Endodermal cell (in vitro differentiated cells): Measurements from ENCODE around the gene YIPF1. TPM values are rescaled to one million over a fixed set of nuclear protein-coding genes. Genes with fewer than 3 reads are reported as not detected.
A peak's percentile ranks its signal among the peaks of the same experiment; 100 is the strongest.

Experiments
- DNase-seq: peaks from one replicate; pipeline ENCODE4 v3.0.0-alpha.2; 2017
- H3K27ac ChIP-seq: 2 replicates; pipeline ENCODE4 v1.5.1; 2013; ENCODE audit warnings: mild to moderate bottlenecking, low read depth, low read length, moderate library complexity
- H3K27me3 ChIP-seq: 2 replicates; pipeline ENCODE4 v1.6.1; 2013; ENCODE audit warnings: mild to moderate bottlenecking, low read length, moderate library complexity; ENCODE audit not compliant: insufficient read depth, control insufficient read depth, poor library complexity, severe bottlenecking
- H3K36me3 ChIP-seq: 2 replicates; pipeline ENCODE4 v1.7.0; 2013; ENCODE audit warnings: mild to moderate bottlenecking, low read length, moderate library complexity; ENCODE audit not compliant: control insufficient read depth, insufficient read depth
- H3K4me1 ChIP-seq: one replicate; pipeline ENCODE4 v1.7.0; 2013; ENCODE audit warnings: low read length; ENCODE audit not compliant: control insufficient read depth, insufficient read depth
- H3K4me3 ChIP-seq: 2 replicates; pipeline ENCODE4 v1.5.1; 2013; ENCODE audit warnings: mild to moderate bottlenecking, low read length, moderate library complexity
- H3K9ac ChIP-seq: 2 replicates; pipeline ENCODE4 v1.6.1; 2013; ENCODE audit warnings: mild to moderate bottlenecking, low read length, moderate library complexity; ENCODE audit not compliant: poor library complexity, severe bottlenecking; ENCODE audit errors: extremely low read depth
- H3K9me3 ChIP-seq: 2 replicates; pipeline ENCODE4 v1.6.1; 2013; ENCODE audit warnings: mild to moderate bottlenecking, low read length, moderate library complexity; ENCODE audit not compliant: control insufficient read depth
- H3K27ac Mint-ChIP-seq: 2 replicates; pipeline ENCODE4 v1.8.0; 2020; ENCODE audit warnings: mixed read lengths
- H3K27me3 Mint-ChIP-seq: 2 replicates; pipeline ENCODE4 v1.8.0; 2021; ENCODE audit warnings: mild to moderate bottlenecking, mixed read lengths; ENCODE audit not compliant: insufficient read depth
- H3K36me3 Mint-ChIP-seq: 2 replicates; pipeline ENCODE4 v1.8.0; 2020; ENCODE audit warnings: low read depth, mixed read lengths
- H3K4me1 Mint-ChIP-seq: 2 replicates; pipeline ENCODE4 v1.8.0; 2020; ENCODE audit warnings: mixed read lengths
- H3K4me3 Mint-ChIP-seq: 2 replicates; pipeline ENCODE4 v1.8.0; 2020; ENCODE audit warnings: mild to moderate bottlenecking, moderate library complexity, mixed read lengths
- H3K9me3 Mint-ChIP-seq: 2 replicates; pipeline ENCODE4 v1.8.0; 2020; ENCODE audit warnings: mild to moderate bottlenecking, mixed read lengths
- WGBS, 2 experiments: methylation state at CpG; one replicate each; pipeline versions ENCODE4 v1.1.5 to v1.1.7; 2013; ENCODE audit warnings: missing lambda C conversion rate in 2 of 2, mixed read lengths in 1 of 2; ENCODE audit not compliant: insufficient coverage in 1 of 2, insufficient read length in 1 of 2; 5-methylcytosine and 5-hydroxymethylcytosine counted together
- total RNA-seq, 2 donors: library from RNA; stranded (reverse); fragmentation: NEBNext Ultra II Directional in 1 of 2; extraction: Animal tissue kit (Norgen Biotek cat#: 25700) in 1 of 2; gene quantifications; 2 replicates in 1 of 2; 3 replicates in 1 of 2; pipeline ENCODE4 v1.2.1, GENCODE V29; 2021
- TF ChIP-seq, protein P1 (sequence below): fragments of 200-600 bp; sonication (generic); conservative IDR thresholded peaks from 2 replicates; pipeline ENCODE4 v1.5.0; 2021; ENCODE audit warnings: antibody characterized with exemption, mild to moderate bottlenecking

YIPF1 gene
- total RNA-seq, 2 donors from 2014 or later: 32.7 to 32.8 TPM

DNA sequence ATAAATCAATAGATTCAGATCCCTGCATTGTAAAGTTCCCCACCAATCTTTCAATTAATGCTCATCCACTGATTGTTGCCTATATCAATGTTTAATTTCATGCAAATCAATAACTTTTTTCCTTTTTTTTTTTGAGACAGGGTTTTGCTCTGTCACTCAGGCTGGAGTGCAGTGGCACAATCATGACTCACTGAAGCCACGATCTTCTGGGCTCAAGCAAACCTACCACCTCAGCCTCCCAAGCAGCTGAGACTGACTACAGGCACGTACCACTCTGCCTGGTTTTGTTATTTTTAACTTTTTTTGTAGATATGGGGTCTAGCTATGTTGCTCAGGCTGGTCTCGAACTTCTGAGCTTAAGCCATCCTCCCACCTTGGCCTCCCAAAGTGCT is 30.1 kb upstream of the YIPF1 start:
- H3K4me1 Mint-ChIP-seq: no peaks in the 10 kb centered on the region
- H3K36me3 Mint-ChIP-seq: peaks cover 51% of the 10 kb centered on the region
- H3K9me3 Mint-ChIP-seq: peaks cover 3% of the 10 kb centered on the region
- H3K27me3 Mint-ChIP-seq: no peaks in the 10 kb centered on the region
- no peaks in the 10 kb centered on the region for H3K4me1 ChIP-seq
- H3K4me3 ChIP-seq: no peak overlapping the region
- WGBS, 2 experiments: 84 to 100% methylated on average over 1 to 3 of the region's 3 CpGs
- TF ChIP-seq, protein P1, sequence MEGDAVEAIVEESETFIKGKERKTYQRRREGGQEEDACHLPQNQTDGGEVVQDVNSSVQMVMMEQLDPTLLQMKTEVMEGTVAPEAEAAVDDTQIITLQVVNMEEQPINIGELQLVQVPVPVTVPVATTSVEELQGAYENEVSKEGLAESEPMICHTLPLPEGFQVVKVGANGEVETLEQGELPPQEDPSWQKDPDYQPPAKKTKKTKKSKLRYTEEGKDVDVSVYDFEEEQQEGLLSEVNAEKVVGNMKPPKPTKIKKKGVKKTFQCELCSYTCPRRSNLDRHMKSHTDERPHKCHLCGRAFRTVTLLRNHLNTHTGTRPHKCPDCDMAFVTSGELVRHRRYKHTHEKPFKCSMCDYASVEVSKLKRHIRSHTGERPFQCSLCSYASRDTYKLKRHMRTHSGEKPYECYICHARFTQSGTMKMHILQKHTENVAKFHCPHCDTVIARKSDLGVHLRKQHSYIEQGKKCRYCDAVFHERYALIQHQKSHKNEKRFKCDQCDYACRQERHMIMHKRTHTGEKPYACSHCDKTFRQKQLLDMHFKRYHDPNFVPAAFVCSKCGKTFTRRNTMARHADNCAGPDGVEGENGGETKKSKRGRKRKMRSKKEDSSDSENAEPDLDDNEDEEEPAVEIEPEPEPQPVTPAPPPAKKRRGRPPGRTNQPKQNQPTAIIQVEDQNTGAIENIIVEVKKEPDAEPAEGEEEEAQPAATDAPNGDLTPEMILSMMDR: no peak
- H3K4me3 Mint-ChIP-seq: no peak overlapping the region
- H3K36me3 ChIP-seq: peaks cover 46% of the 10 kb centered on the region
- H3K9me3 ChIP-seq: peaks cover 16% of the 10 kb centered on the region
- no peak overlapping the region for H3K9ac ChIP-seq
- H3K27me3 ChIP-seq: no peaks in the 10 kb centered on the region
- H3K27ac Mint-ChIP-seq: no peak overlapping the region
- no peak for DNase-seq
- no peak overlapping the region for H3K27ac ChIP-seq

DNA sequence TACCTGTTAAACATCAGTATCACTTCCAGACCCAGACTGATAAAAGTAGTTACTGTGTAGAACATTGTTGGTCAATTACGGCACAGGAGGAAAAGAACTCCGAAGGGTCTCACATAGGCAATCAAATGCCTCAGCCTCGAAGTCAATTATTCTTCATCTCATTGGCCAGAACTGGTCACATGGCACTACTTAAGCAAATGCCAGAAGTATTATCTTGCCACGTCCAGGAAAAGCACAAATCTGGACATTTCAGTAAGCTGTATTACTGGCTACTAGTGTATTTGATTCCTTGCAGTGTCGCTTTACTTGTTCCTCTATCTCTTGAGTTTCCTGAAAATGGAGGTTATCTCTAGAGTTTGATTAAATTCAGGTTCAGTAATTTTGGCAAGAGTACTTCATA is 28.7 kb upstream of the YIPF1 start:
- Mint-ChIP-seq H3K27ac (no peak overlapping the region), H3K4me3 (no peak overlapping the region), H3K9me3 (peaks cover 3% of the 10 kb centered on the region), H3K36me3 (peaks cover 49% of the 10 kb centered on the region), H3K27me3 (no peaks in the 10 kb centered on the region), H3K4me1 (no peaks in the 10 kb centered on the region)
- DNase-seq: no peak
- 92 to 94% methylated on average over 5 of the region's 5 CpGs for WGBS, 2 experiments
- Histone ChIP-seq H3K4me3 (no peak overlapping the region), H3K4me1 (no peaks in the 10 kb centered on the region), H3K27me3 (no peaks in the 10 kb centered on the region), H3K9me3 (peaks cover 16% of the 10 kb centered on the region), H3K9ac (no peak overlapping the region), H3K27ac (no peak overlapping the region), H3K36me3 (peaks cover 40% of the 10 kb centered on the region)
- TF ChIP-seq, protein P1: no peak

DNA sequence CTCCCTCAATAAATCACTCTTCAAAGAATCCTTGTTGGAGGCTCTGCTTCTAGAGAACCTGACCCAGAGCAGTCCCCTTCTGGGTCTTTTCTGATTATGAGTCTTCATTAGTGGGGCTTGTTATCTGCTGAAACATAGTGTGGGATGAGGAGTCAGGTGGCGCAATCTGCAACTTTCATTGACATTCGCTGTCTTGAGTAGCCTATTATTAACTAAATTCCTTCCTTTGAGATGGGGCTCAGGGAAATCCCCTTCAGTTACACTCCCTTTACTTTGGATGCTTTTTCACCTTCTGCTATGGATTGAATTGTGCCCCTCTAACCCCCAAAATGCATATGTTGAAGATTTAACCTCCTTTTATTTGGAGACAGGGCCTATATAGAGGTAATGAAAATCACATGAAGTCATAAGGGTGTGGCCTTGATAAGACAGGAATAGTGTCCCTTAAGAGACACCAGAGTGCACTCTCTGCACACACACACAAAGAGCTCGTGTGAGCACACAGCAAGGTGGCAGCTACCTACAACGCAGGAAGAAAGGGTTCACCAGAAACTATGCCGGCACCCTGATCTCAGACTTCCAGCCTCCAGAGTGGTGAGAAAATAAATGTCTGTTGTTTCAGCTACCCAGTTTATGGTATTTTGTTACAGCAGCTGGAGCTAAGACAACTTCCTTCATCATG is 23.9 kb upstream of the YIPF1 start:
- Mint-ChIP-seq H3K36me3 (peaks cover 11% of the 10 kb centered on the region), H3K27ac (peak overlapping the region; percentile 18), H3K4me3 (no peak overlapping the region), H3K4me1 (no peaks in the 10 kb centered on the region), H3K9me3 (no peaks in the 10 kb centered on the region), H3K27me3 (no peaks in the 10 kb centered on the region)
- H3K36me3 ChIP-seq: peaks cover 8% of the 10 kb centered on the region
- H3K9me3 ChIP-seq: no peaks in the 10 kb centered on the region
- no peak overlapping the region for H3K9ac ChIP-seq
- H3K27ac ChIP-seq: peak overlapping the region; percentile 59
- no peak for DNase-seq
- peaks cover 5% of the 10 kb centered on the region for H3K4me1 ChIP-seq
- H3K27me3 ChIP-seq: no peaks in the 10 kb centered on the region
- WGBS, 2 experiments: 76 to 82% methylated on average over 5 of the region's 5 CpGs
- no peak overlapping the region for H3K4me3 ChIP-seq
- TF ChIP-seq, protein P1: no peak
